HepG2 (cell line): ENCODE measurements around the gene EPS8L1. TPM values are rescaled to one million over a fixed set of nuclear protein-coding genes. Genes with fewer than 3 reads are reported as not detected.

Source experiments
- AGO1 ChIP-seq: fragments of 200-400 bp; formaldehyde crosslinking; IDR thresholded peaks from 2 replicates; pipeline ENCODE4 v1.6.1; 2017; ENCODE audit warnings: mild to moderate bottlenecking, low read depth, low read length, moderate library complexity; ENCODE audit not compliant: poor library complexity, severe bottlenecking
- ELF4 ChIP-seq: sonication (generic); formaldehyde crosslinking; IDR thresholded peaks from 2 replicates; pipeline ENCODE4 v1.5.0; 2020; ENCODE audit warnings: missing genetic modification reagents, mild to moderate bottlenecking, moderate library complexity, borderline replicate concordance
- FOXM1 ChIP-seq: sonication (generic); formaldehyde crosslinking; IDR thresholded peaks from 2 replicates; pipeline ENCODE4 v1.5.0; 2020; ENCODE audit warnings: missing genetic modification reagents
- GATAD1 ChIP-seq: IDR thresholded peaks from 2 replicates; pipeline ENCODE4 v1.6.1; 2016; ENCODE audit warnings: missing genetic modification reagents, missing compliant biosample characterization
- HNRNPH1 ChIP-seq: fragments of 200-400 bp; formaldehyde crosslinking; optimal IDR thresholded peaks from 2 replicates; pipeline ENCODE3; 2017; ENCODE audit warnings: mild to moderate bottlenecking, low read depth, low read length
- KAT8 ChIP-seq: IDR thresholded peaks from 2 replicates; pipeline ENCODE4 v1.6.1; 2016; ENCODE audit warnings: missing genetic modification reagents, missing compliant biosample characterization
- NCOA1 ChIP-seq: sonication (generic); formaldehyde crosslinking; IDR thresholded peaks from 2 replicates; pipeline ENCODE4 v1.9.0; 2021; ENCODE audit warnings: missing genetic modification reagents
- PPARG ChIP-seq: conservative IDR thresholded peaks from 2 replicates; pipeline ENCODE4 v1.6.1; 2016; ENCODE audit warnings: missing biosample characterization, missing genetic modification reagents
- PRPF4 ChIP-seq: fragments of 200-400 bp; formaldehyde crosslinking; IDR thresholded peaks from 2 replicates; pipeline ENCODE4 v1.6.1; 2016; ENCODE audit warnings: low read length, low read depth; ENCODE audit not compliant: poor library complexity, severe bottlenecking
- RELA ChIP-seq: sonication (generic); formaldehyde crosslinking; IDR thresholded peaks from 2 replicates; pipeline ENCODE4 v1.4.0; 2020; ENCODE audit warnings: missing genetic modification reagents
- SP140L ChIP-seq: sonication (generic); formaldehyde crosslinking; IDR thresholded peaks from 2 replicates; pipeline ENCODE4 v1.4.0; 2020; ENCODE audit warnings: missing genetic modification reagents, borderline replicate concordance
- STAG1 ChIP-seq: sonication (generic); formaldehyde crosslinking; IDR thresholded peaks from 2 replicates; pipeline ENCODE4 v1.4.0; 2020; ENCODE audit warnings: missing genetic modification reagents
- TARDBP ChIP-seq: sonication (generic); formaldehyde crosslinking; IDR thresholded peaks from 2 replicates; pipeline ENCODE4 v1.8.0; 2022; ENCODE audit warnings: mild to moderate bottlenecking, missing genetic modification reagents
- U2AF1 ChIP-seq: fragments of 200-400 bp; formaldehyde crosslinking; optimal IDR thresholded peaks from 2 replicates; pipeline ENCODE3; 2017; ENCODE audit warnings: mild to moderate bottlenecking, low read depth, low read length
- ZBTB7B ChIP-seq: sonication (generic); formaldehyde crosslinking; IDR thresholded peaks from 2 replicates; pipeline ENCODE4 v1.4.0; 2020; ENCODE audit warnings: missing genetic modification reagents
- ZNF530 ChIP-seq: sonication (generic); formaldehyde crosslinking; IDR thresholded peaks from 2 replicates; pipeline ENCODE4 v1.5.0; 2020; ENCODE audit warnings: low read depth, mild to moderate bottlenecking, missing genetic modification reagents
- polyA plus RNA-seq, 8 experiments: library from polyadenylated mRNA; depleted of rRNA in 3 of 8; stranded (reverse) in 7 of 8; unstranded in 1 of 8; fragments of >200 nt; fragmentation: Illumina TruSeq in 4 of 8; extraction: Trizol in 4 of 8; gene quantifications; 2 replicates each; pipeline versions ENCODE4 v1.2.1 to v1.2.3, GENCODE V29; 2011 to 2016; ENCODE audit warnings: low read depth in 4 of 8, missing spikeins in 1 of 8, mixed read lengths in 1 of 8; ENCODE audit not compliant: insufficient read depth in 1 of 8
- total RNA-seq, 5 experiments: library from RNA; depleted of rRNA; stranded (reverse); fragments of >200 nt; fragmentation: Illumina TruSeq; extraction: Trizol; gene quantifications; 2 replicates each; pipeline ENCODE4 v1.2.3, GENCODE V29; 2016; ENCODE audit warnings: low read depth in 1 of 5
- TF ChIP-seq, protein P1 (sequence below): sonication (generic); formaldehyde crosslinking; IDR thresholded peaks from 2 replicates; pipeline ENCODE4 v1.4.0; 2020; ENCODE audit warnings: mild to moderate bottlenecking, missing genetic modification reagents, borderline replicate concordance
- TF ChIP-seq, protein P2 (sequence below): sonication (generic); formaldehyde crosslinking; IDR thresholded peaks from 2 replicates; pipeline ENCODE4 v1.4.0; 2020; ENCODE audit warnings: missing genetic modification reagents
- TF ChIP-seq, protein P3 (sequence below): sonication (generic); formaldehyde crosslinking; IDR thresholded peaks from 2 replicates; pipeline ENCODE4 v1.5.0; 2020; ENCODE audit warnings: missing genetic modification reagents
- TF ChIP-seq, protein P4 (sequence below): sonication (generic); formaldehyde crosslinking; conservative IDR thresholded peaks from 2 replicates; pipeline ENCODE4 v1.5.0; 2020; ENCODE audit warnings: missing genetic modification reagents
- TF ChIP-seq, protein P5 (sequence below): sonication (generic); formaldehyde crosslinking; IDR thresholded peaks from 2 replicates; pipeline ENCODE4 v1.8.0; 2022; ENCODE audit warnings: mild to moderate bottlenecking, missing genetic modification reagents, moderate library complexity

The EPS8L1 gene
- total and polyA plus RNA-seq, 2 of the 13 experiments (the other 11 are each of a cell fraction or from before 2014, with no cell fraction given), result 3.0 to 6.3 TPM

DNA sequence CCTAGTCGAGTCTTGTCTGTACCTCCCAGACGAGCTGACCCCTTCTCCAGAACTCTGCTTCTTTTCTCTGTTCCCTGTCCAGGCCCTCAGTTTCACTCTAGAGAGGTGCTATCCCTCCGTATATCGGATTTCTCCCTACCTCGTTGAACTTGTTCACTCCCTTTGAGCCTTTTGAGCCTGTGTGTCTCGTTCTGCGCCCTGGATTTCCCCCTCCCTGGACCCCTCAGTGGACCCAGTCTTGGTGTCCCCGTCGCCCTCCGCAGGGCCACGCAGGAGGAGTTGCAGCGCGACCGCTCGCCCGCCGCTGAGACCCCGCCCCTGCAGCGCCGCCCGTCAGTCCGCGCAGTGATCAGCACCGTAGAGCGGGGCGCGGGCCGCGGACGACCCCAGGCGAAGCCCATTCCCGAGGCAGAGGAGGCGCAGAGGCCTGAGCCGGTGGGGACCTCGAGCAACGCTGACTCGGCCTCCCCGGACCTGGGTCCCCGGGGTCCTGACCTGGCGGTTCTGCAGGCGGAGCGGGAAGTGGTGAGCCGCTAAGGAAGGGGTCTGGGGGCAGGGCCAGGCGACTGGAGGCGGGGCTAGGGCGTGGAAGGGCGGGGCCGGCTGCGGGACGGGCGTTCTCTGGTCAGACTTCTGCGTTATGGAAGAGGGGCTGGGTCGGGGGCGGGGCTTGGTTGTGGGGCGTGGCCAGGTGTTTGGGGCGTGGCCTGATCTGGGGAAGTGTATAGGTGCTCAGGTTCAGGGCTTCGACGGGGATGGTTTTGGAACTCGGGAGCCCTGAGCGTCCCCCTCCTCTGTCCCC lies 5.5 kb downstream of the EPS8L1 start (continued):
- TF ChIP-seq, protein P1, sequence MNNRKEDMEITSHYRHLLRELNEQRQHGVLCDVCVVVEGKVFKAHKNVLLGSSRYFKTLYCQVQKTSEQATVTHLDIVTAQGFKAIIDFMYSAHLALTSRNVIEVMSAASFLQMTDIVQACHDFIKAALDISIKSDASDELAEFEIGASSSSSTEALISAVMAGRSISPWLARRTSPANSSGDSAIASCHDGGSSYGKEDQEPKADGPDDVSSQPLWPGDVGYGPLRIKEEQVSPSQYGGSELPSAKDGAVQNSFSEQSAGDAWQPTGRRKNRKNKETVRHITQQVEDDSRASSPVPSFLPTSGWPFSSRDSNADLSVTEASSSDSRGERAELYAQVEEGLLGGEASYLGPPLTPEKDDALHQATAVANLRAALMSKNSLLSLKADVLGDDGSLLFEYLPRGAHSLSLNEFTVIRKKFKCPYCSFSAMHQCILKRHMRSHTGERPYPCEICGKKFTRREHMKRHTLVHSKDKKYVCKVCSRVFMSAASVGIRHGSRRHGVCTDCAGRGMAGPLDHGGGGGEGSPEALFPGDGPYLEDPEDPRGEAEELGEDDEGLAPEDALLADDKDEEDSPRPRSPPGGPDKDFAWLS (CRISPR knock-in tag), result no peak
- TF ChIP-seq U2AF1 (no peak), RELA (no peak), STAG1 (CRISPR knock-in tag) (no peak), KAT8 (CRISPR knock-in tag) (no peak), ZBTB7B (peak; percentile 73; the same call in 1 of the 2 replicates), HNRNPH1 (no peak), NCOA1 (CRISPR knock-in tag) (no peak), TARDBP (CRISPR knock-in tag) (no peak), ZNF530 (CRISPR knock-in tag) (no peak), PPARG (CRISPR knock-in tag) (no peak), FOXM1 (CRISPR knock-in tag) (no peak), AGO1 (no peak), SP140L (CRISPR knock-in tag) (no peak), PRPF4 (no peak), GATAD1 (CRISPR knock-in tag) (0 out of 2 replicates have a peak, but pooled peaks have one; percentile 20), ELF4 (CRISPR knock-in tag) (no peak)
- TF ChIP-seq, protein P2, sequence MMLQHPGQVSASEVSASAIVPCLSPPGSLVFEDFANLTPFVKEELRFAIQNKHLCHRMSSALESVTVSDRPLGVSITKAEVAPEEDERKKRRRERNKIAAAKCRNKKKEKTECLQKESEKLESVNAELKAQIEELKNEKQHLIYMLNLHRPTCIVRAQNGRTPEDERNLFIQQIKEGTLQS (CRISPR knock-in tag), result no peak
- TF ChIP-seq, protein P3, sequence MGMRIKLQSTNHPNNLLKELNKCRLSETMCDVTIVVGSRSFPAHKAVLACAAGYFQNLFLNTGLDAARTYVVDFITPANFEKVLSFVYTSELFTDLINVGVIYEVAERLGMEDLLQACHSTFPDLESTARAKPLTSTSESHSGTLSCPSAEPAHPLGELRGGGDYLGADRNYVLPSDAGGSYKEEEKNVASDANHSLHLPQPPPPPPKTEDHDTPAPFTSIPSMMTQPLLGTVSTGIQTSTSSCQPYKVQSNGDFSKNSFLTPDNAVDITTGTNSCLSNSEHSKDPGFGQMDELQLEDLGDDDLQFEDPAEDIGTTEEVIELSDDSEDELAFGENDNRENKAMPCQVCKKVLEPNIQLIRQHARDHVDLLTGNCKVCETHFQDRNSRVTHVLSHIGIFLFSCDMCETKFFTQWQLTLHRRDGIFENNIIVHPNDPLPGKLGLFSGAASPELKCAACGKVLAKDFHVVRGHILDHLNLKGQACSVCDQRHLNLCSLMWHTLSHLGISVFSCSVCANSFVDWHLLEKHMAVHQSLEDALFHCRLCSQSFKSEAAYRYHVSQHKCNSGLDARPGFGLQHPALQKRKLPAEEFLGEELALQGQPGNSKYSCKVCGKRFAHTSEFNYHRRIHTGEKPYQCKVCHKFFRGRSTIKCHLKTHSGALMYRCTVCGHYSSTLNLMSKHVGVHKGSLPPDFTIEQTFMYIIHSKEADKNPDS (CRISPR knock-in tag), result no peak
- TF ChIP-seq, protein P4, sequence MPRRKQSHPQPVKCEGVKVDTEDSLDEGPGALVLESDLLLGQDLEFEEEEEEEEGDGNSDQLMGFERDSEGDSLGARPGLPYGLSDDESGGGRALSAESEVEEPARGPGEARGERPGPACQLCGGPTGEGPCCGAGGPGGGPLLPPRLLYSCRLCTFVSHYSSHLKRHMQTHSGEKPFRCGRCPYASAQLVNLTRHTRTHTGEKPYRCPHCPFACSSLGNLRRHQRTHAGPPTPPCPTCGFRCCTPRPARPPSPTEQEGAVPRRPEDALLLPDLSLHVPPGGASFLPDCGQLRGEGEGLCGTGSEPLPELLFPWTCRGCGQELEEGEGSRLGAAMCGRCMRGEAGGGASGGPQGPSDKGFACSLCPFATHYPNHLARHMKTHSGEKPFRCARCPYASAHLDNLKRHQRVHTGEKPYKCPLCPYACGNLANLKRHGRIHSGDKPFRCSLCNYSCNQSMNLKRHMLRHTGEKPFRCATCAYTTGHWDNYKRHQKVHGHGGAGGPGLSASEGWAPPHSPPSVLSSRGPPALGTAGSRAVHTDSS, result no peak
- TF ChIP-seq, protein P5, sequence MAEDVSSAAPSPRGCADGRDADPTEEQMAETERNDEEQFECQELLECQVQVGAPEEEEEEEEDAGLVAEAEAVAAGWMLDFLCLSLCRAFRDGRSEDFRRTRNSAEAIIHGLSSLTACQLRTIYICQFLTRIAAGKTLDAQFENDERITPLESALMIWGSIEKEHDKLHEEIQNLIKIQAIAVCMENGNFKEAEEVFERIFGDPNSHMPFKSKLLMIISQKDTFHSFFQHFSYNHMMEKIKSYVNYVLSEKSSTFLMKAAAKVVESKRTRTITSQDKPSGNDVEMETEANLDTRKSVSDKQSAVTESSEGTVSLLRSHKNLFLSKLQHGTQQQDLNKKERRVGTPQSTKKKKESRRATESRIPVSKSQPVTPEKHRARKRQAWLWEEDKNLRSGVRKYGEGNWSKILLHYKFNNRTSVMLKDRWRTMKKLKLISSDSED (CRISPR knock-in tag), result no peak
